HCT116 (cell line): Measurements from ENCODE around the gene ZNF425. TPM values are rescaled to one million over a fixed set of nuclear protein-coding genes. Genes with fewer than 3 reads are reported as not detected.

Experiments used
- ATAC-seq: fragments of 200-7000 bp; cut with Tn5 transposase; 2 replicates; pipeline ENCODE4 v1.9.1; 2020; ENCODE audit warnings: mild to moderate bottlenecking, moderate library complexity
- BruUV-seq: library from RNA; stranded (reverse); fragments of 400-500 nt; replicated peaks from 2 replicates; lab custom pipeline; 2021; lab: Mats Ljungman, UMichigan
- CTCF ChIA-PET: fragments of 300-600 bp; sonication (Branson Sonifier 250); formaldehyde crosslinking; loops from one replicate; lab custom pipeline; 2021; ENCODE audit warnings: antibody characterized with exemption; lab: Charles Lee
- POLR2A ChIA-PET: fragments of 300-600, 350-600 bp; sonication (Branson Sonifier 250); formaldehyde crosslinking; loops from one replicate; lab custom pipeline; 2021; ENCODE audit warnings: antibody characterized with exemption; lab: Charles Lee
- RAD21 ChIA-PET, 2 experiments: fragments of 300-600 bp; sonication (Branson Sonifier 250); formaldehyde crosslinking; loops; one replicate each; lab custom pipeline; 2023; ENCODE audit warnings: low total read pairs in 2 of 2; ENCODE audit not compliant: uncharacterized antibody in 2 of 2, unreplicated experiment in 2 of 2, low non-redundant PET in 1 of 2; lab: Charles Lee
- DNase-seq: peaks from one replicate; pipeline ENCODE4 v3.0.0-alpha.2; 2010; ENCODE audit warnings: low read depth, low spot score
- H2AFZ ChIP-seq: fragments of 200-600 bp; shearing (Covaris generic), sonication (generic); 2 replicates; pipeline ENCODE4 v1.6.1; 2017; ENCODE audit warnings: low read depth, mixed run types, mixed read lengths, antibody characterized with exemption, low read length; ENCODE audit not compliant: poor library complexity, severe bottlenecking
- H3K27ac ChIP-seq: 2 replicates; pipeline ENCODE4 v1.5.1; 2012; ENCODE audit warnings: low read depth, low read length
- H3K27me3 ChIP-seq: fragments of 200-600 bp; sonication (generic); 2 replicates; pipeline ENCODE4 v1.6.1; 2016; ENCODE audit warnings: mixed run types, low read length, mixed read lengths; ENCODE audit not compliant: insufficient read depth
- H3K36me3 ChIP-seq, 2 experiments: fragments of 200-500 bp in 1 of 2; fragments of 200-600 bp in 1 of 2; sonication (Bioruptor generic) in 1 of 2; sonication (generic) in 1 of 2; 2 replicates each; pipeline versions ENCODE4 v1.5.1 to v1.6.1; 2014 to 2016; ENCODE audit warnings: low read length in 2 of 2, inconsistent platforms in 1 of 2, mixed read lengths in 1 of 2, mixed run types in 1 of 2; ENCODE audit not compliant: insufficient read depth in 2 of 2, control insufficient read depth in 1 of 2
- H3K4me1 ChIP-seq, 2 experiments: fragments of 200-600 bp in 1 of 2; sonication (generic) in 1 of 2; 2 replicates each; pipeline versions ENCODE4 v1.5.1 to v1.6.1; 2012 to 2017; ENCODE audit warnings: low read length in 2 of 2, inconsistent platforms in 1 of 2, mild to moderate bottlenecking in 1 of 2, mixed read lengths in 1 of 2, mixed run types in 1 of 2, moderate library complexity in 1 of 2; ENCODE audit not compliant: insufficient read depth in 2 of 2, control insufficient read depth in 1 of 2
- H3K4me2 ChIP-seq: fragments of 200-600 bp; sonication (generic); 2 replicates; pipeline ENCODE4 v1.6.1; 2017; ENCODE audit warnings: mixed run types, low read length, mixed read lengths
- H3K4me3 ChIP-seq, 2 experiments: fragments of 200-600 bp in 1 of 2; sonication (generic) in 1 of 2; replicated peaks in 1 of 2; 2 replicates each; pipeline ENCODE4 v1.5.1; 2011 to 2016; ENCODE audit warnings: low read length in 2 of 2, control low read depth in 1 of 2, low read depth in 1 of 2, mild to moderate bottlenecking in 1 of 2, mixed read lengths in 1 of 2, mixed run types in 1 of 2
- H3K79me2 ChIP-seq: fragments of 200-600 bp; sonication (generic); 2 replicates; pipeline ENCODE4 v1.6.1; 2017; ENCODE audit warnings: mild to moderate bottlenecking, mixed run types, low read length, moderate library complexity, mixed read lengths; ENCODE audit not compliant: insufficient read depth
- H3K9ac ChIP-seq: fragments of 200-600 bp; sonication (generic); 2 replicates; pipeline ENCODE4 v1.6.1; 2016; ENCODE audit warnings: low read length, mixed read lengths
- H3K9me2 ChIP-seq: fragments of 200-600 bp; sonication (generic), shearing (Covaris generic); 2 replicates; pipeline ENCODE4 v1.6.1; 2017; ENCODE audit warnings: mixed run types, mild to moderate bottlenecking, moderate library complexity; ENCODE audit not compliant: insufficient read depth
- H3K9me3 ChIP-seq, 2 experiments: fragments of 200-500 bp in 1 of 2; fragments of 200-600 bp in 1 of 2; sonication (Bioruptor generic) in 1 of 2; sonication (generic) in 1 of 2; 2 replicates each; pipeline ENCODE4 v1.6.1; 2014 to 2017; ENCODE audit warnings: low read length in 2 of 2, mixed read lengths in 2 of 2, inconsistent platforms in 1 of 2, low read depth in 1 of 2, mild to moderate bottlenecking in 1 of 2, mixed run types in 1 of 2, moderate library complexity in 1 of 2; ENCODE audit not compliant: control insufficient read depth in 1 of 2, insufficient read depth in 1 of 2
- H4K20me1 ChIP-seq: fragments of 200-600 bp; sonication (generic), shearing (Covaris generic); 2 replicates; pipeline ENCODE4 v1.6.1; 2017; ENCODE audit warnings: mixed run types, mild to moderate bottlenecking, moderate library complexity; ENCODE audit not compliant: insufficient read depth
- ATF3 ChIP-seq: IDR thresholded peaks from 2 replicates; pipeline ENCODE4 v1.6.1; 2012
- CEBPB ChIP-seq: IDR thresholded peaks from 2 replicates; pipeline ENCODE4 v1.6.1; 2012; ENCODE audit warnings: low read depth
- CTCF ChIP-seq, 3 experiments: fragments of 200-600 bp in 1 of 3; sonication (generic) in 1 of 3; IDR thresholded peaks in 2 of 3; conservative IDR thresholded peaks in 1 of 3; 2 replicates each; pipeline ENCODE4 v1.5.1; 2012 to 2017; ENCODE audit warnings: low read depth in 2 of 3, low read length in 2 of 3, antibody characterized with exemption in 1 of 3, borderline replicate concordance in 1 of 3, control low read depth in 1 of 3, mild to moderate bottlenecking in 1 of 3, mixed read lengths in 1 of 3, mixed run types in 1 of 3, moderate library complexity in 1 of 3; ENCODE audit not compliant: insufficient read depth in 1 of 3
- EGR1 ChIP-seq: IDR thresholded peaks from 2 replicates; pipeline ENCODE4 v1.6.1; 2012; ENCODE audit warnings: low read depth
- ELF1 ChIP-seq: IDR thresholded peaks from 2 replicates; pipeline ENCODE4 v1.6.1; 2012; ENCODE audit warnings: low read depth, borderline replicate concordance
- EZH2phosphoT487 ChIP-seq: fragments of 200-600 bp; IDR thresholded peaks from 2 replicates; pipeline ENCODE4 v1.6.1; 2018; ENCODE audit warnings: antibody characterized with exemption, borderline replicate concordance
- FOSL1 ChIP-seq: IDR thresholded peaks from 2 replicates; pipeline ENCODE4 v1.6.1; 2012; ENCODE audit warnings: low read depth
- MAX ChIP-seq: IDR thresholded peaks from 2 replicates; pipeline ENCODE4 v1.6.1; 2012
- POLR2A ChIP-seq: IDR thresholded peaks from 2 replicates; pipeline ENCODE4 v1.7.0; 2011; ENCODE audit warnings: borderline replicate concordance; ENCODE audit not compliant: insufficient read depth, insufficient read length; ENCODE audit errors: extremely low read depth
- POLR2AphosphoS5 ChIP-seq: IDR thresholded peaks from 2 replicates; pipeline ENCODE4 v1.6.1; 2011; ENCODE audit warnings: mild to moderate bottlenecking, low read depth, low read length, moderate library complexity
- RAD21 ChIP-seq: IDR thresholded peaks from 2 replicates; pipeline ENCODE4 v1.6.1; 2012; ENCODE audit warnings: low read depth, mild to moderate bottlenecking
- REST ChIP-seq: IDR thresholded peaks from 2 replicates; pipeline ENCODE4 v1.6.1; 2012; ENCODE audit warnings: low read depth
- SIN3A ChIP-seq: IDR thresholded peaks from 2 replicates; pipeline ENCODE4 v1.6.1; 2012; ENCODE audit warnings: low read depth
- SP1 ChIP-seq: IDR thresholded peaks from 2 replicates; pipeline ENCODE4 v1.6.1; 2012; ENCODE audit warnings: low read depth
- SRF ChIP-seq: IDR thresholded peaks from 2 replicates; pipeline ENCODE4 v1.6.1; 2012; ENCODE audit warnings: low read depth
- YY1 ChIP-seq: IDR thresholded peaks from 2 replicates; pipeline ENCODE4 v1.6.1; 2011; ENCODE audit warnings: low read length, low read depth, moderate library complexity, mild to moderate bottlenecking; ENCODE audit not compliant: insufficient replicate concordance; ENCODE audit errors: extremely low read depth
- ZFX ChIP-seq: fragments of 450-650 bp; IDR thresholded peaks from 2 replicates; pipeline ENCODE4 v1.6.1; 2017
- ZNF274 ChIP-seq: fragments of 200-500 bp; sonication (Bioruptor generic); IDR thresholded peaks from 2 replicates; pipeline ENCODE4 v1.6.1; 2014; ENCODE audit warnings: mild to moderate bottlenecking, low read depth, low read length, inconsistent platforms
- intact Hi-C: fragments of 100-400 bp; cut with micrococcal nuclease; formaldehyde crosslinking; loops from 2 replicates; pipeline ENCODE4 v1.10.0; 2022
- total RNA-seq: library from RNA; stranded (reverse); gene quantifications from one replicate; pipeline ENCODE4 v1.2.1, GENCODE V29; 2021; ENCODE audit not compliant: unreplicated experiment

Gene ZNF425
- total RNA-seq, 1 experiment from 2014 or later = 2.1 TPM

- Histone ChIP-seq H3K9me3 (no peaks in the 10 kb centered on the region), H3K36me3 (no peaks in the 10 kb centered on the region), H3K4me3 (no peak overlapping the region), H3K9ac (no peak overlapping the region), H2AFZ (no peak overlapping the region), H3K4me2 (no peak overlapping the region), H3K9me2 (no peaks in the 10 kb centered on the region), H3K4me1 (peaks cover 1 to 12% of the 10 kb centered on the region in 2 experiments; a peak in 1 of 4 replicates), H3K27ac (no peak overlapping the region)
- RAD21 ChIA-PET = no interaction called here
- no peak for ATAC-seq
- CTCF ChIA-PET = no interaction called here
- intact Hi-C loops = no loop called here
- POLR2A ChIA-PET = no interaction called here
- no peak for DNase-seq
- no peak for TF ChIP-seq POLR2A
- no peak for TF ChIP-seq REST
- no peak for TF ChIP-seq ATF3
- no peak for TF ChIP-seq ZNF274
- no peak for TF ChIP-seq SP1
- TF ChIP-seq ZFX = no peak
- no peak for TF ChIP-seq FOSL1
- no peak for TF ChIP-seq EGR1
- no peak for TF ChIP-seq SIN3A
- no peak for TF ChIP-seq YY1
- no peak for TF ChIP-seq ELF1
- TF ChIP-seq MAX = no peak
- no peak for TF ChIP-seq RAD21
- TF ChIP-seq EZH2phosphoT487 = no peak
- no peak for TF ChIP-seq POLR2AphosphoS5
- TF ChIP-seq SRF = no peak
- no peak for TF ChIP-seq CEBPB
- no peak for TF ChIP-seq CTCF (IDR thresholded peaks at IDR 0.05 in 2 of 3, conservative IDR thresholded peaks at IDR 0.05 in 1 of 3; ENCODE audit: borderline replicate concordance in 1 of 3, insufficient read depth in 1 of 3, low read depth in 2 of 3, low read length in 2 of 3)
- TF ChIP-seq, all 23 proteins: peak for 0
- Histone ChIP-seq H3K27me3 (no peaks in the 10 kb centered on the region), H3K79me2 (peaks cover 44% of the 10 kb centered on the region), H4K20me1 (0 out of 2 replicates have a peak, but pooled peaks cover 4% of the 10 kb centered on the region)
- BruUV-seq = no TSS peak
These were observed 40.3 kb downstream of the ZNF425 start for GRCh38 chr7:149085866-149086265.
